Stimulated activated CD8-positive, alpha-beta memory T cell treated with anti-CD3 and anti-CD28 coated beads, Interleukin-15, amount 100 ng/mL, for 48 hours (primary cell): ENCODE results near the gene FOXK1.
"Not testable (repeated sequence)": the region's sequence is repeated elsewhere in the genome, so short reads cannot be mapped to it uniquely, and the experiment has no call there.

Source experiments
- DNase-seq, 2 donors: peaks; one replicate each; pipeline ENCODE4 v3.0.0-alpha.2; 2020; ENCODE audit warnings: low read depth in 2 of 2

The FOXK1 gene

DNA sequence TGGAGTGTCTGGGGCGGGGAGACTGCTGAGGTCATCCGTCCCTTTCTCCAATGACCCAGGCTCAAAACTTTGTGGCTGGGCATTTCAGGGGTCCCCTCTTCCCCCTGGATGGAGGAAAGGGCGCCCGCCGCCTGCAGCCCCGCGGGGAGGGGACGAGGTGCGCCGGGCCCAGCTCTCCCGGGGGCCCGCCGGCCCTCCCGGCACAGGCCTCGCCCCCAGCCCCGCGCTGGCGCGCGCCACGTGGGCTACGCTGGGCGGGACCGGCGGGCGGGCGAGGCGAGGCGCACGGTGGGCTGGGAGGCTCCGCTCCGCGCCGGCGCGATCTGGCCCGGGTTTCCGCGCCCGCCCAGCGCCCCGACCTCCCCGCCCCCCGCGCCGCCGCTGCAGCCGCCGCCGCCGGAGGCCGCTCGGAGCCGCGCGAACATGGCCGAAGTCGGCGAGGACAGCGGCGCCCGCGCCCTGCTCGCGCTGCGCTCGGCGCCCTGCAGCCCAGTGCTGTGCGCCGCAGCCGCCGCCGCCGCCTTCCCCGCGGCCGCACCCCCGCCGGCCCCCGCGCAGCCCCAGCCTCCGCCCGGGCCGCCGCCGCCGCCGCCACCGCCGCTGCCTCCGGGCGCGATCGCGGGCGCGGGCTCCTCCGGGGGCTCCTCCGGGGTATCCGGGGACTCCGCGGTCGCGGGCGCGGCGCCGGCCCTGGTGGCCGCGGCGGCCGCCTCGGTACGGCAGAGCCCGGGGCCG lies at the start of gene FOXK1:
Gene FOXK1 (plus strand): TSS at position 410 of the 735 bp plus-strand sequence. CDS start 14 bp downstream, at position 424.
- peak; percentile 73 to 77 for DNase-seq

DNA sequence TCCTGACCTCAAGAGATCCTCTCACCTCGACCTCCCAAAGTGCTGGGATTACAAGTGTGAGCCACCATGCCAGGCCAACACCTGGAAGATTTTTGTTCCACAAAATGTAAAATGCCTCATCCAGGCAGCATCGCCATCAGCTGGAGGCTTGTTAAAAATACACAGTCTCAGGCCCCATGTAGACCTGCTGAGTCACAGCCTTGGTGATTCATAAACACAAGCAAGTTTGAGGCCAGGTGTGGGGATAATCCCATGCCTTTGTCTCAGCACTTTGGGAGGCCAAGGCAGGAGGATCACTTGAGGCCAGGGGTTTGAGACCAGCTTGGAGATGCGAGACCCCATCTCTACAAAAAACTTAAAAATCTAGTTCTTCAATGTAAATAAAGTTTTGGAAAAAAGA lies 49.1 kb upstream of the FOXK1 start:
- DNase-seq, result no peak

DNA sequence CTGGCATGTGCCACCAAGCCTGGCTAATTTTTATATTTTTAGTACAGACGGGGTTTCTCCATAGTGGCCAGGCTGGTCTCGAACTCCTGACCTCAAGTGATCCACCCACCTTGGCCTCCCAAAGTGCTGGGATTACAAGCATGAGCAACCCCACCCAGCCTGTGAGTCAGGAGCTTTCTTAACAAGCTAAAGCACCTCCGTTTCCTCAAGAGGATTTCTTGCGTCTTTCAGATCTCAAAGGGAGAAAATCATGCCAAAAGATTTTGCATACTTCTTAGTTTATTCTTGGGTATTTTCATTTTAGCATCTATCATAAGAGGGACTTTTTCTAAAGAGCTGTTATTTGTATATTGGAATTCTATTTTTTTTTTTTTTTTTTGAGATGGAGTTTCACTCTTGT lies 47.9 kb upstream of the FOXK1 start:
- DNase-seq, result no peak

DNA sequence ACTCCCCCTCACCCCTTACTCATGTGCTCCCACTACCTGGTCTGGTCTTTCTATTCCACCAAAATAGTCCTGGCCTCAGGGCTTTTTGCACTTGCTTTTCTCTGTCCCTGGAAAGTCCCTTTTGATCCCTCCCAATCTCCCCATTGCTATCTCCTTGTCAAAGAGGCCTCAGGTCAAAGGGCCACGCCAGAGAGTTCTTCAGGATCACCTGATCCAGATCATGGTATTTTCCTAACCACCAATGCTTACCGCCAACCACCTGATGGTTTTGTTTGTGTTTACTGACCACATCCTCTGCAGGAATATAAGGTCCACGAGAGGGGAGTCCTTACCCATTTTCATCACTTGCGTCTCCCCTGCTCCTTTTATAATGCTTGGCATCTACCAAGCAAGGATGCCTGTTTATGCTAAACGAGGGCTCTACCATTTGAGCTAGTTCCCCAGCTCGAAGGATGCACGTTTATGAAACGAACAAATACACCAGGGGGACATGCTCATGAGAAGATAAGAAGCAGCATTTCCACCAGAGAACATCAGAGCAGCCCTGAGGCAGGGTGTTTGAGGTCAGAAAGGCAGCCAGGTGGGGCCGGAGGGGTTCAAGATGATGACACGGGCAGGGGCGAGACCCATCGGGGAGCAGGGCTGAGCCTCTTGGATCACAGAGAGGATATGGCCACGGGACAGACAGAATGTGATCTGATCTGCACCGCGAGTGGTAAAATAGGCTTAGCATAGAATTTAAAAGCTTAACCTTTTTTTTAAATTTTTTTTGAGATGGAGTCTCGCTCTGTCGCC lies 43.1 kb upstream of the FOXK1 start:
- DNase-seq, result no peak

DNA sequence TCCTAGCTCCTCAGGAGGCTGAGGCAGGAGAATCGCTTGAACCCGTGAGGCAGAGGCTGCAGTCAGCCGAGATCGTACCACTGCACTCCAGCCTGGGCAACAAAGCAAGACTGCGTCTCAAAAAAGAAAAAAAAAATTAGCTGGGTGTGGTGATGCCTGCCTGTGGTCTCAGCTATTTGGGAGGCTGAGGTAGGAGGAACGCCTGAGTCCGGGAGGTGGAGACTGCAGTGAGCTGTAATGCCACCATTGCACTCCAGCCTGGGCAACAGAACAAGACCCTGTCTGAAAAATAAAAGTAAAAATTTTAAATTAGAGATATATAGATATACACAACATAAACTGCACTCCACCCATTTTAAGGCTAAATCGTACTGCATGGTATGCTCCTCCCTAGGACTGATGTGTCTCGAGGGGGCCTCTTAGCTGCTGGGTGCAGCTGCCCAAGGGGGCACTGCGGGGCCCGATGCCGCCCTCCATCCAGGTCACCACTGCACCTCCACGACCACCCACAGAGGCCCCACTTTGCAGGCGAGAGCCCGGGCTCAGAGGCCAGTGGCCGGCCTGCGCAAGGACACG lies 40.9 kb upstream of the FOXK1 start:
- no peak for DNase-seq

DNA sequence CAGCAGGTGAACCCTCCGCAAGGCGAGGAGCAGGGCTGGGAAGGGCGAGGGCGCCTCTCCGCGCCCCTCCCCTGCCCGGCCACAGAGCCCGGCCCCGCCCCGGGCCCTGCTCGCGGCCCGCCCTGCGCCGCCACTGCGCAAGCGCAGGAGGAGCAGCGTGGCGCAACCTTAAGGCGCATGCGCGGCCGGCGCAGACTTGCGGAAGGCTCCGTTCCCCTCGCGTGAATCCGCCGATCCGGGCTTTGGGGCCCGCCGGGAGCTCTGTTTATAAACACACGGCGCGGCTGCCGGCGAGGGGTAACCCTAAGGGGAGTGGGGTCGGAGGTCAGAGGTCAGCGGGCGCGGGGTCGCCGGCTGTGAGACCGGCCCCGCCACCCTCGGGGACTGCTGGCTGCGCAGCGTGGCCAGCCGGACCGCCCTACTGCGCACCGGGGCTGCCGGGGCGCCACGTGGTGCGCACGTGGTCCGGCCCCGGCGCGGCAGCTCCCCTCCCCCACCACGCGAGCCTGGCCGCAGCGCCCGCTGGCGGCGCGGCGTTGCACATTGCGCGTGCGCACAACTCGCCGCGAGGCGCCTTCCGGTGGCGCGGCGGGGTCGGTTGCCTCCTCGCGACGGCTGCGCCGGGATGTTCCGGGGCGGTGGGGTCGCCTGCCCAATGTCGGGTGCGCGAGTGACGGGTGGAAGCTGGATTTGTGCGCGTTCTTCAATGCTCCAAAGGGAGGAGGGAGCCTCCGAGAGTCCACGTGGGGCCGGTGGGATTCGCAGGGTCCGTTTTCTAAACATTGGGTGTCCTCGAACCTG lies 40.2 kb upstream of the FOXK1 start:
- peak; percentile 86 to 91 for DNase-seq

DNA sequence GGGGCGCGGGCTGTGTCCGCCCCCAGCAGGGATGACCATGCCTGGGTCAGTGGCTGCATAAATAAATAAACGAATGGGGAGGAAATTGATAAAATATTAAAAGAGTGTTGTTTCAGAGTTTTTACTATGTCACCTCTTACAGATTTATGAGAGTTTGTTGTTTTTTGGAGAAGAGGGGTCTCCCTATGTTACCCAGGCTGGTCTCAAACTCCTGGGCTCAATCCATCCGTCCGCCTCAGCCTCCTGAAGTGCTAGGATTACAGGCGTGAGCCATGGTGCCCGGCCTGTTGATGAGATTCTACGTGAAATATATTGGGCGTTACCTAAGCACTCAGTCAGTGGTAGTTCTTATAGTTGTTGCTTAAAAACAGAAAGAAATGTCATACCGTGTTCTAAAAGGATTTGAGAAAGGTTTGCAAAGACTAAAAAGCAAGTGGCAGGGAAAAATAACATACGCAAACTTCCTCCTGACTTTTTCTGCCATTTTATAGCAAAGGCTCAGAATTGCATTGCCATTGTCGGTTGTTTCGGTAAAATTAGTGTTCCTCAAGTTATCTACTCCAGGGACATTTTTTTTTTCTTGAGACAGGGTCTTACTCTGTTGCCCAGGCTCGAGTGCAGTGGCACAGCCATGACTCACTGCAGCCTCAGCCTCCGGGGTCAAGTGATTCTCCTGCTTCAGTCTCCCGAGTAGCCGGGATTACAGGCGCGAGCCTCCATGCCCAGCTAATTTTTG lies 39.5 kb upstream of the FOXK1 start:
- DNase-seq, result no peak

DNA sequence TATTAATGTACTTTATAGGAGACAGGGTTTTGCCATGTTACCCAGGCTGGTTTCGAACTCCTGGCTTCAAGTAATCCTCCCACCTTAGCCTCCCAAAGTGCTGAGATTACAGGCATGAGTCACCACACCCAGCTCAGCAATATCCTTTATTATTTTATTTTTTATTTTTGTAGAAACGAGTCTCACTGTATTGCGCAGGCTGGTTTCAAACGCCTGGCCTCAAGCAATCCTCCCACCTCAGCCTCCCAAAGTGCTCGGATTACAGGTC lies 39.0 kb upstream of the FOXK1 start:
- not testable (repeated sequence) for DNase-seq

DNA sequence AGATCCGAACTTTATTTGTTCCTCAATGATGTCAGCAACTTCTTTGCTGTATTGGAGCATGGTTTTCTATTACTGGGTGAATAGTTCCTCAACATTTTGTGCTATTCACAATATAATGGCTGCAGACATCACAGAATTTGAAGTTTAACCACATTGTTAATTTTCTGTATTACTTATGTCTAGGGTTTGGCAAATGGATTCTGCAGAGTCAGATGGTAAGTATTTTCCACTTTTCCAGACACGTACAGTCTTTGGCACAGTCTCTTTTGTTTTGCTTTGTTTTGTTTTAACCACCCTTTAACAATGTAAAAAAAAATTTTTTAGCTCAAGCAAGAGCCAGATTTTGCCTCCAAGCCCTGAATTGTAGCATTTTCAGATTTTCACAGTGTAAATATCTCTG lies 36.8 kb upstream of the FOXK1 start:
- no peak for DNase-seq

DNA sequence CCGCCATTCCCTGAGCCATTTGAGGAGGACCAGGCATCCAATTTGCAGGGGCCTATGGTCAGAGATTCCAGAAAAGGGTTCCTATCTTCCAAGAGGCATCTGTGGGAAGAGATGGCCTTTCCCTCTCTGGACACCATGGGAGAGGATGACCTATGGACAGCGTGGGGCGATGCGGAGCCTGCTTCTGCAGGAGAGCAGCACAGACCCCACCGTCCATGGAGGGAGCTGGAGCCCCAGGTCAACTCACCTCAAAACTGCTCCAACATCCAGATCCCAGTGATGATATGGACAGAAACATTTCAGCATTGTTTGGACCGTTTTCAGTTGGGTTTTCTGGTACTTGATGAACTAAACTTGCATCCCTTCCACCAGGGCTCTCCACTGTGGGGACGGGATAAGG lies 34.0 kb upstream of the FOXK1 start:
- DNase-seq, result no peak

DNA sequence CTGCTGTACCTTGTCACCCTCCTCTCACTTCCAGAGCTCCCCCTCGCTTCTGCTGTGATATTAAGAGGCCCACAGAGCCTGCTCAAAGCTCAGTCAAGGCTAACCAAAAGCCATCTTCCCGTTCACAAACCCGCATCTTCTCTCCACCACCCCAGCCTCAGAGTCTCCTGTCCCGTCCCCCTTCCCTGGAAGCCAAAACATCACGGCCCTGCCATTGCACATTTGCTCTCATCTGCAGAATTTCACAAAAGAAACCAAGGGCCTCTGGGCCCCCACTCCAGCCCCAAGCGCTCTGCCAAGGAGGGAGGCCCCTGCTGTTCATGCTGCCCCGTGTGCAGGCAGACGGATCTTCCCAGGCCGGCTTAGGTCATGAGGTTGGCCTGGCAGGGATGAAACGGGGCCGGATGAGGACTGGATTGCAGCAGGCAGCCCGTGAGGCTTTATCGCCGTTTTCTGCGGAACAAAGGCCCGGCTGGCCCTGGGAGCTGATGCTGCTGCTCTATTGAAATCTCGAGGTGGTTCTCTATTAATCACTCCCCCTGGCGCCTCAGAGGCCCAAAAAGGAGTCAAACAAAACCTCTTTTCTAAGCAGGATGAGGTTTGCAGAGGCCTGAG lies 31.6 kb upstream of the FOXK1 start:
- no peak for DNase-seq

DNA sequence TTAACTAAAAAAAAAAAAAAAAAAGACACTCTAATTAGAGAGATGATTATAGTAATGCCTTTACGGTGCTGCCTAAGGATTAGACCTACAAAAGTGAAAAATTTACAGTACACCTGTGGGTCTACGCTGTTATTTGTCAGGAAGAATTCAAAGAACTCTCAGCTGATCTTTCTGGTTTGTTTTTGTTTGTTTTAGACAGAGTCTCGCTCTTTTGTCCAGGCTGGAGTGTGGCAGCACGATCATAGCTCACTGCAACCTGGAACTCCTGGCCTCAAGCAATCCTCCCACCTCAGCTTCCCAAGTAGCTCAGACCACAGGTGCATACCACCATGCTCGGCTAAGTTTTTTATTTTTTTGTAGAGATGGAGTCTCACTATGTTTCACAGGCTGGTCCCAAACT lies 28.3 kb upstream of the FOXK1 start:
- DNase-seq, result no peak

DNA sequence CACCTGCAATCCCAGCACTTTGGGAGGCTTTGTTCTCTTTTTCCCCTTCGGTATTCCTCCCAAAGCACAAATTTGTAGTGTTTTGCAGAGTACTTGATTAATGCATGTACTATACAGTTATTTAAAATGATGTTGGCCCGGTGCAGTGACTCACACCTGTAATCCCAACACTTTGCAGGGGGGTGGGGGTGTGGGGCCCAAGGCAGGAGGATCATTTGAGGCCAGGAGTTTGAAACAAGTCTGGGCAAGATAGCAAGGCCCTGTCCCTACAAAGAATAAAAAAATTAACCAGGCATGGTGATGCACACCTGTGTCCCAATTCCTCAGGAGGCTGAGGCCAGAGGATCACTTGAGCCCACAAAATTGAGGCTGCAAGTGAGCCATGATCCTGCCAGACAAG lies 26.8 kb upstream of the FOXK1 start:
- DNase-seq, result no peak

DNA sequence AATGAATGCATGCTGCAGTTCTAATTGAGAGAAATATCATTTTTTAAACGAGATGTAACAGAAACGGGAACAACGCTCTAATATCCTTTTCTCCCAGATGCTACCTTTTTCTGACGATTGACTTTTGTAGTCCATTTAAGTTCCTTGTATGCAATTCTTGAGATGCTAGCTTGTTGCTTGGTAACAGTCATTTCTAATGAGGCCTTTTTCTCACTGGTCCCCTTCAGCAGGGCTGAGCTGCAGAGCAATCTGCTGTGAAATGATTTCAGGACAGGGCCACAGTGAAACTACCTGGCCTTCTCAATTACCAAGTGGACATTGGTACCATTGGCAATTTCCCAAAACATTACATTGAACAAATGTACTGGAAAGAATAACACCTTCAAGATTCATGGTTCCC lies 26.2 kb upstream of the FOXK1 start:
- DNase-seq, result no peak

DNA sequence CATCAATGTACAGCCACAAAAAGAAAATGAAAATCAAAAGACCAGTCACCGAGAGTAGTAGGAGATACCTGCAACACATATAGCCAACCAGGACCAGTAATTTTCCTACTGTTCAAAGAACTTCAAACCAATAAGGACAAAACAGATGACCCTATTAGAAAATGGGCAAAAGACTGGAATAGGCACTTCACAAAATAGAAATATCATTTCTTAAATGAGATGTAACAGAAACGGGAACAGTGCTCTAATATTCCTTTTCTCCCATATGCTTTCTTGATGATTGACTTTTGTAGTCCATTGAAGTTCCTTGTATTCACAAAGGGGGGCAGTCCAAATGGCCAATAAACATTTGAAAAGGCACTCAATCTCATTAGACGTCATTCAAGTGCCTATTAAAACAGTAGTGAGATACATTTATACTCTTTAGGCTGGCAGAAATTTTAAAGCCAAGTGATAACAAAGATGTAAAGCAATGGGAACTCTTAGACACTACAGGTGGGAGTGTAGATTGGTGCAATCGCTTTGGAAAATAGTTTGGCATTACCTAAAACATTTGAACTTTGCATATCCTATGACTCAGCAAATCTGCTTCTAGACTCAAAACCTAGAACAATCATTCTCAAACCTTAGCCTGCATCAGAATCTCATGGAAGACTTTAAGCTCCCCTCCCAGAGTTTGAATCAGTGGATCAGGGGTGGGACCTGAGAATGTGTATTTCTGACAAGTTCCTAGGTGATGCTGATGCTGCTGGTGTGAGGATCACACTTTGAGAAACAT lies 24.3 kb upstream of the FOXK1 start:
- DNase-seq, result no peak

DNA sequence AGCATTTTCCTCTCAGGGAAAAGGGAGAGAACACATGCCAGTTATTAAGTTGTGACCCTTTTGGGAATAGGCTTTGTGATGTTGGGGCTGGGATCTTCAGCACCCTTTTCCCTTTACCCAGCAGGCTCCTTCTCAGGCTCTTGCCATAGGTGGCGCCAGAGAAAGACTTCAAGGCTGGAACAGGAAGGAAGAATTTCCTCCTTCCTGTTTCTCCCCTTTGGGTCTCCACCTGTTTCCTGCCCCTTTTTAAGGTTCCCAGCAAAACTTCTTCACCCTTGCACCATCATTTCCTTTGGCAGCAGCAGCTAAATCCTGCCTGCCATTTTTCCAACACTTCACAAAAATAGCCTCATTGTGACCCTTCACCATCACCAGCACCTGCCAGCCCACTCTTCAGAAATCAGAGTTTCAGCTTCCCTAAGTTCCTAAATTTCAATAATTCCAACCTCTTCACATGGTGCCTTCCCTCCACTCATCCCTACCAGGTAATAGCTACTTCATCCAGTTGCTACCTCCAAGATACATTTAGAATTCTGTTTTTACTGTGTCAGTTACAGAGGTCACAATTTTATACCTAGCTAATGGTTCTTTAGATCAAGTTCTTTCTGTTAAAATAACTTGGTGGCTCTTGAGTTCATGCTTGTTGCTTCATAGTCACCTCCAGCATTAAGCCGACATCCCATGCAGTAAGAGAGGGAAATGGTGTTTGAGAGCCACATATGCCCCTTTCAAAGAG lies 22.4 kb upstream of the FOXK1 start:
- DNase-seq, result no peak

DNA sequence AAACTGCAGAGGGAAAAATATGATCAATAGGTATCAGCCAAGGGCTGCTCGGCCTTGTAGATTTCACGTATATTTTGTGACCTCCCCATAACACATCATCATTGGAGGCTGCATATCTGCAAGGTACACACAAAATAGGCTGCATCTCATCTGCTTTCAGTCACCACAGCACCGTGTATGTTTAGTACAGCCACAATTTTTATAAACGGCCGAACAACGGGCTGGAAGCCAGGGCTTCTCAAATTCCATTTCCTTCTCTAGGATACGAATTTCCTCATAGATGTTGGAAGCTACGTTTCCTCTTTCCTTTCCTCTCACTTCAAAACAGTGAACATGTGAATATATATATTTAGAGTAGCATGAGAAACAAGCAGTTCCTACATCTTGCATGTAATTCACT lies 20.2 kb upstream of the FOXK1 start:
- DNase-seq, result no peak

DNA sequence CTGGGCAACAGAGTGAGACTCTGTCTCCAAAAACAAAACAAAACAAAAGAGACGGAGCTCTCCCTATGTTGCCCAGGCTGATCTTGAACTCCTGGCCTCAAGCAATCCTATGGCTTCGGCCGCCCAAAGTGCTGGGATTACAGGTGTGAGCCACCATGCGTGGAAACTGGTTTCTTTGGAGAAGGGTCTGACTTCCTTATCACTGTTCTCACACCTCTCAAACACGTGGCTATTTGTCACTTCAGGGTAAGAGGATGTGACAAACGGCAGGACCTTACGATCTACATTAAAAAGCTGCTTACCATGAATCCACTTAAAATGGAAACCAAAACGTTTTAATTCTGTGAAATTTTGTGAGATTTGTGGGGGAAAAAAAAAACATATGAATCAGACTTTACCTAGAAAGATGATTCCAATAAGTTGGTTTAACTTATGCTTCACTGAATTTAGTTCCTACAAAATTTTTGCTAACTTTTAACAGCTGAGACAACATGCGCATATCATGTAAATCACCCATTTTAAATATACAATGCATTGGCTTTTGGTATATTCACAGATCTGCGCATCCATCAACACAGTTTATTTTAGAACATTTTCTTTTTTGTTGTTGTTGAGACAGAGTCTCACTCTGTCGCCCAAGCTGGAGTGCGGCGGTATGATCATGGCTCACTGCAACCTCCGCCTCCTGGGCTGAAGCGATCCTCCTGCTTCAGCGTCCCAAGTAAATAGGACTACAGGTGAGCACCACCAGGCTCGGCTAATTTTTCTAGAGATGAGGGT lies 18.7 kb upstream of the FOXK1 start:
- DNase-seq, result no peak

DNA sequence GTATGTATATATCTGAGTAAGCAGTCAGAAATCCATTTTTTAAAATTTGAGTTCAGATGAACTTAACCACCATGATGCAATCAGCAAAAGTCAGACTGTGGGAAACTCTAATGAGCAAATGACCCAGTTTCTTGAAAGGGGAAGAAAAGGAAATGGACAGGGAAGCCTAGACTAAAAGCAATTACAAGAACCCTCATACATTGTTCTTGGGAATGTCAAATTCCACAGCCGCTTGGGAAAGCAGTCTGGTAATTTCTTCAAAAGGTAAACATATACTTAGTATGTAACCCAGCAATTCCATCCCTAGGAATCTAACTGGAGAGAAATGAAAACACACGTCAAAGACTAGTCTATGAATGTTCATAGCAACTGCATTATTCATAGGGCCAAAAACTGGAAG lies 16.4 kb upstream of the FOXK1 start:
- DNase-seq, result no peak
